GM19452 (cell line): ENCODE results near the gene FAM219B.
"Not testable (repeated sequence)": the region's sequence is repeated elsewhere in the genome, so short reads cannot be mapped to it uniquely, and the experiment has no call there.

Source experiments
- ATAC-seq: cut with Tn5 transposase; IDR thresholded peaks from one replicate; pipeline ENCODE4 v1.9.1; 2021; ENCODE audit not compliant: unreplicated experiment

Gene FAM219B, protein sequence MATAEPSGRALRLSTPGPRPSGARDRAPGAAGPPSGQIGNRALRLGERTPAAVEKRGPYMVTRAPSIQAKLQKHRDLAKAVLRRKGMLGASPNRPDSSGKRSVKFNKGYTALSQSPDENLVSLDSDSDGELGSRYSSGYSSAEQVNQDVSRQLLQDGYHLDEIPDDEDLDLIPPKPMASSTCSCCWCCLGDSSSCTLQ

DNA sequence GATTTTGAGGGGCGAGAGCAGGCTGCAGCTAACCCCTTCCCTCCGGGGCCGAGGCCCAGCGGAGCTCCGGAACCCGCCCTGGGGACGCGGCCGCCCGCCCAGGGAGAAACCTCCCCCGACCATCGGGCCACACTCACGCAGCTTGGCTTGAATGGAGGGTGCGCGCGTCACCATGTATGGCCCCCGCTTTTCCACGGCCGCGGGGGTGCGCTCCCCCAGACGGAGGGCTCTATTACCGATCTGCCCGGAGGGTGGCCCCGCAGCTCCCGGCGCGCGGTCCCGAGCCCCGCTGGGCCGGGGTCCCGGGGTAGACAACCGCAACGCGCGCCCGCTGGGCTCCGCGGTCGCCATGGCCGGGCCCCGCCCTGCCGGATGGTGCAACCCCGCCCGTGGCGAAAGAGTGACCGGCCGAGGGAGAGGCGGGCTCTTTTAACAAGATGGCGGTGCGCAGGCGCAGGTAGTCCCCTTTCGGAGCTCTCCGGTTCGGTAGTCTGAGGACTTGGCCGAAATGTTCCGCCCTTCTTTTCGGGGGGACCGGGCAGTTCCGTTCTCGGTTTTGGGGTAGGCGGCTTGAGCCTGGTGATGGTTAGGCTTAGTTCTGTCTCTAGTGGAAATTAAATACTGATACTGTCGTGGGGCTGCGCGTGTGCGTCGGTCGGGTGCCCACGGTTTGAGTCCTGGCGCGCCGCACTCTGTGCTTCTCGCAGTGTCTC, at the start of gene FAM219B:
TSS of gene FAM219B (minus strand) at position 402 of the 713 bp plus-strand sequence. CDS start at position 351, 51 bp downstream.
- peak; percentile 68 for ATAC-seq

DNA sequence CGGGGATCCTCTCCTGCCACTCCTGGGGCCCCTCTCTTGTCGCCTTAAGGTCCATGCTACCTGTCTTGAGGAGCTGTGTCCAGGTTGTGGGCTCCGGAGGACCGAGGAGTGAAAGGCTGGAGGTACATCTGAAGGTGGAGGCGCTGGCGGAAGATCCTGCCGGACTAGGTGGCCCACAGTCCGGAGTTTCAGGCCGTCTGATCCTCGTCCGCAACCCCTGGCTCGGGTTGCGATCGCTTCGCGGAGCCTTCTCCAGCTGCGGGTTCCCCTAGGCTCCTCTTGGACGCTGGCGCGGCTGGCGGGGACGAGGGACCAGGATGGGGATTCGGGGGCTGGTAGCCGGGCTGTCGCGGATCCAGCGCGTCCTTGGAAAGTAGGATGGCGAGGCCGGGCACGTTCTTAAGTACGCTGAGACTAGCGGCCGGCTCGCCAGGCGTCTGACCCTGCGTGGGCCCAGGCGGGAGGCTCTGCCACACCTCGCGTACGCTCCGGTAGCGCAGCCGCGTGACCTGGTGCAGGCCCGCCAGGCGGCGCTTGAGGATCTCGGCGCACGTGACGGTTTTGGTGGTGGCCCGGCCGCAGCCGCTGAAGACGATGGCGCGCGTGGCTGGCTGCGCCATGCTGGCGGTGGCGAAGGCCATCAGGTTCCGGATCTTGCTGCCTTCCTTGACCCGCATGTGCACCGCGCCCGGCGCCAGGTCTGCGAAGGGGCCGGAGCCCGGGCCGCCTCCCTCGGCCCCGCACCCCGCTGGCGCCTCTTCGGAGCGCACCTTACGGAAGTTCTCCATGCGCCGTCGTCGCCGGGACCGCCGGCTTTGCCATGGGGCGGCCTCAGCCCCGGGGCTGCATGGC, 49.4 kb upstream of the FAM219B start:
- peak; percentile 48 for ATAC-seq

DNA sequence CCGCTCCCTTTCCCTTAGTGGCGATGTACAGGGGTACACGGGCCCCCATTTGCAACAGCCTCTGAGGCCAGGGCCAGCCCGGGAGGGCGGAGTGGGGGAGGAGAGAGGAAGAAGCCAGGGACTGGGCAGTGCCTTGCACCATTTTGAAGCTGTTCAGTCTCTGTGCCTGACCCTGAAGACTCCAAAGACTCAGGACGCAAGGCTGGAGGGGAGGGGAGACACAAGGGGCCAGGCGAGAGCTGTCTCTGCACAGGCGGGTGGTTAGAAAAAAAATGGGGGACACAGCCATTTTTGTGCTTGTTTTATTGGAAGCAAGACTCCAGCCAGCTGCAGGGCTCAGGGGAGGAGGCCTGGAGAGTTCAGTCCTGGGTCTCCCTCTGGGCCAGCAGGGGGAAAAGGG, 48.4 kb upstream of the FAM219B start:
- no peak for ATAC-seq

DNA sequence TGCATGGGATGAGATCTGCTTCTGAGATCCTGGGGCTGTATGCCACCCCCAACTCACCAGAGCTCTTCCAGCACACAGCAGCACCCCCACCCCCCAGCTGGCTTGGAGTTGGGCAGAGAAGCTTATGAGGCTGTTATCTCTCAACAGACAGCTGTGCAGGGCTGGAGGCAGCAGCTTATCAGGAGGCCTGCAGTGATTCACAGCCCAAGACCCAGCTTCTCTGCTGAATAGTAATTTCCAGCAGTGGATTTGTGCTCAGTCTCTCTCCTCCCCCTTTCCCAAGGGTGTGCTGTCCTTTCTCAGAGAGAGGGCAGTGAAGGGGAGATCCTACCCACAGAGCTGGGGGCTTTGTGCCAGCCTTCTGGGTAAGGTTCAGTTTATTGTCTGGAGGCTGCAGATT, 47.9 kb upstream of the FAM219B start:
- no peak for ATAC-seq

DNA sequence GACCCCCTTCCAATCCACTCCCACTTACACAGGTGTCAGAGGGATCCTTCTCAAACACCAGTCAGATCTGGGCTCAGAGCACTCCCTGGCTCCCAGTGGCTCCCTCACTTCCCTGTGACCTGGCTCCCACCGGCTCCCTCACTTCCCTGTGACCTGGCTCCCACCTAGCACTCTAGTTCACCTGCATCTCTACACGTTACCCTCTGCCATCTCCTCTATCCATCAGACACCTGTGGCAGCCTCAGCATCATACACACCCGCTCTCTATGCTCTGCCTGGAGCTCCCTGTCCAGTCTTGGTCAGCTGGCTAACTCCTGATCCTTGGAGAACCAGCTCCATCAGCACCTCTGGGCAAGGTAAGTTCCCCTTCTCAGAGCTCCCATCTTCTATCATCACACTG, 44.4 kb upstream of the FAM219B start:
- ATAC-seq, result no peak

DNA sequence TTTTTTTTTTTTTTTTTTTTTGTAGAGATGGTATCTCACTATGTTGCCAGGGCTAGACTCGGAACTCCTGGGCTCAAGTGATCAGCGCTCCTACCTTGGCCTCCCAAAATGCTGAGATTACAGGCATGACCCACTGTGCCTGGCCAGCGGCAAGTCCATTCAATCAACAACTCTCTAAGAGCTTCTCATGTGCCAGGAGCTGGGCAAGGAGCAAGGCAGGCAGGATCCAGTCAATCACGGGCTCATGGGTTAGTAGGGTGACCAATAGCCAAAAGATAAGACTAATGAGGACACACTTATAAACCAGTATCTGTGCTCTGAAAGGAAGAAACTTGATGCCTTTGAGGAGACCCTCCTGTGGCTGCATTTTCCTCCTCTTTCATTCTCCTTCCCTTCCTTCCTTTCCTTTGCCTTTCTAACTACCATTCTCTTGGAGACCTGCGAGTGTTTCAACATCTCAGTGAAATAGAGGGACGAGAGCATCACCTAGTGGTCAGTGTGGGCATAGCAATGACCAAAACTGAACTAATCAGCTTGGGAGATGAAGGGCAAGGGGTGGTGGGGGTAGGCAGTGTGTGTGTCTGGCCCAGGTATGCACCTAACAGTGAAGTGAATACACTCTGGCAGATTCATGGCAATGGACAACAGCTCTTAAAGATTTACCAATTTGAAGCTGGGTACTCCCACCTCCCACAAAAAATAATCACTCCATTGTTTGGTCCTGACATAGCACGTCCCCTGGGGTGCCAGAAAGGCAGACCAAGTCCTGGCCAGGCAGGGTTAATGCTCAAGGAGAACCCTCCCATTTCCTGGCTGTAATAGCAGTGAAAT, 43.6 kb upstream of the FAM219B start:
- ATAC-seq, result no peak

DNA sequence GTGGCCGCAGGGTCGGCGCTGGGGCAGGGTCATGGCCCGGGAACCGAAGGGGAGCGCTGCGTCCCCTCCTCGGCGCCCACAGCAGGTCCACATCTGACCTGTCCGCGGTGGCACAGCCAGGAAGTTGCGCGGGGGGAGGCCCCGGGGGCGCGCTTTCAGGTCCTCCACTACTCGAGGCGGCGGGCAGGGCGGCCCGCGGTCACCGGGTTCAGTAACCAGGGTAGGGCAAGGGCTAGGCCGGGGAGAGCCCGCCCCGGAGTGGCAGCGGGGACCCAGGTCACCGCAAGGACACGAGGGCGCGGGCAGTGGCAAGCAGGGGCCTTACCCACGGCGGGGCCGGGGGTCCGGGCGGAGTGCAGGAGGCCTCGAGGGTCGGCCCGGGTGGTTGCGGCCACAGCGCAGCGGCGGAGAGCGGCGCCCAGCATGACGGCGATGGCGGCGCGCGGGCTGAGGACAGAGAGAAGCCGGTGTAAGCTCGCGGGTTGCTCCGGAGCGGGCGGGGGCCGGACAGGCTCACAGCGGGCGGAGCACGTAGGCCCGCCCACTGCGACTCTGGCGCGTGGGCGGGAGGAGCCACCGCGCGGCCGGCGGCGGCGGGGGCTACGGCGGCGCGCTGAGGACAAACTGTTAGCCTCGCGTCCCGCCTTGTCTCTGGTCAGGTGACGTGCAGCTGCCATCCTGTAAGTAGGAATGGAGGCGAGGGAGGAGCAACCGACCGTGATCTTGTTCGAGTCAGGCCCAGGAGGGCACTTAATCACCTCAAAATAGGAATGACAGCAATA, 31.1 kb upstream of the FAM219B start, which contains the start of gene COX5A:
TSS of gene COX5A (minus strand) at position 484 of the 782 bp plus-strand sequence. CDS start at position 425, 59 bp downstream.
- ATAC-seq, result peak; percentile 84

DNA sequence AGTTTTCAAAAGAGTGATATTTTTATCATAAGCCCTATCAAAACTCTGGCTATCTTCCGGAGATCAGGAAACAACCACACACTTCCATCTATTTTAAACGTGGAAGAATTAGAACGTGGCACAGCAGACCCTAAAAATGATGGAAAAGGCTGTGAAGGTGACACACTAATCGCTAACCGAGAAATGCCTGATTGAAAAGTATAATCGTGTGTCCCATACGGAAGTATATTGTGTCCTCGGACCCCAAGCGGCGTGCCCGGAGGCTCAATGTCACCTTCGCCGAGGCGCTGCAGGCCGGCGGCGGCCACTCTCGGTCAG, 30.6 kb upstream of the FAM219B start:
- ATAC-seq, result no peak

DNA sequence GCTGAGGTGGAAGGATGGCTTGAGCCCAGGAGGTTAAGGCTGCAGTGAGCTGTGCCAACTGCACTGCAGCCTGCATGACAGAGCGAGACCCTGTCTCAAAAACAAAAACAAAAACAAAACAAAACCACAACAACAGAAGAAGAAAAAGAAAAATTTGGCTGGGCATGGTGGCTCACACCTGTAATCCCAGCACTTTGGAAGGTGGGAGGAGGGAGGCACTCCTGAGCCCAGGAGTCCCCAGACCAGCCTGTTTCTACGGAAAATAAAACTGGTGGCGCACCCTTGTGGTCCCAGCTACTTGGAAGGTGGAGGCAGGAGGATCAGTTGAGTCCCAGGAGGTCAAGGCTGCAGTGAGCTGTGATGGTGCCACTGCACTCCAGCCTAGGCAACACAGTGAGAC, 28.5 kb upstream of the FAM219B start:
- not testable (repeated sequence) for ATAC-seq

DNA sequence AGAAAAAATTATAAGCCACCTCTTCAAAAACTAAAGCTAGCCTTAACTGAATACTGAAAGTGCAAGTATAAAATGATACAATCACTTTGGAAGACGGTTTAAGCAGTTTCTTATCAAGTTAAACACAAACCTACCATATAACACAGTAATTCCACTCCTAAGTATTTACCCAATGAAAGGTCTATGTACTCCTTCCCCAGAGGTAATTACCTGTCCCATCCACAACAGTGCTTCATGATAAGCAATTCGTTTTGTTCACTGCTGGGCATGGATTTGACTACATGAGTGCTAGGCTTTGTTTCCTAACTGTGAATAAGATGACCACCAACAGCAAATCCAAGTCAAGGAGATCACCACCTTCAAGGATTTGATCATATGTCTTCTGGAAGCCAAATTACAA, 26.9 kb upstream of the FAM219B start:
- no peak for ATAC-seq

DNA sequence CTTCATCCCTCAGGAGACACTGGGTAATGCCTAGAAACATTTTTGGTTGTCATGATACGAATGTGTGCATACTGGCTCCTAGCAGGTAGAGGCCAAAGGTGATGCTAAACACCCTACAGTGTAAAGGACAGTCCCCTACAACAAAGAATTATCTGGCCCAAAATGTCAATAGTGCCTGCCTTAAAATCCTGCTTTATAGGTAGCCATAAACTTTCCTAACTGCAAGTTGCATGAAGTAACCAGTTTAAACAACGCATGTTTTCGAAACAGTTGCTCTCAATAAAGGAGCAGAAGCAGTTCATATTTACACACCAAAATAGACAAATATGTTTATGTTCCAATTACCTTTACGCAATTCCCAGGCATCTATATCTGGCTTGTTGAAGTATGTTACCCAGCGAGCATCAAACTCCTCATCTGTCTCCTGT, 22.1 kb upstream of the FAM219B start:
- no peak for ATAC-seq

DNA sequence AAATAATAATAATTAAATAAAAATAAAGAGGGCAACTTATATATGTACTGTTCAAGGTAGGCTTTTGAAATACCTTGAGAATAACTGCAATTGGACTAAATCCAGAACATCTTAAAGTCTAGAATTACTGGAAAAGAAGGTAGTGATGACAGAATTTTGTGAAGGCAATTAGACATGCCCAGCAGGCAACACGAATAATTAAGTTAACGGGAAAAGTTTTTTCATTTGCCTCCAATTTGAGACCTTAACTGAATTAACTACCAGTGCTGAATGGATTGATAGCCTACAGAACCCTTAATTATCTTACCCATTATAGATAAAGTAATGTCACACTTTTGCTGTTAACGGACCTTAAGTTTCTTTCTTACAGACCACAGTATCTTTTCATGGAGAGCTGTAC, 17.9 kb upstream of the FAM219B start:
- no peak for ATAC-seq

DNA sequence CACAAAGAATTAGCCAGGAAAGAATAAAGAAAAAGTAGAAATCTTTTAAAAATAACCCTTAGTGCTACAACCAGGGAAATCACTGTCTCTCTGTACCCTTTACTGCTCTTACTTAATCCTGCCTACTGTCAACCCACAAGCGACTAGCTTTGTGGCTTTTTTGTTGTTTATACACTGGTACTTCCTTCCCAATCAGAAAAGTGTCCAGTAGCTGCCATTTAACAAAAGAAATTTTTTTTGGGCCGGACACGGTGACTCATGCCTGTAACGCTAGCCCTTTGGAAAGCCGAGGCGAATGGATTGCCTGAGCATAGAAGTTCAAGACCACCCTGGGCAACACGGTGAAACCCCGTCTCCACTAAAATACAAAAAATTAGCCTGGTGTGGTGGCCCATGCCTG, 13.8 kb upstream of the FAM219B start:
- no peak for ATAC-seq

DNA sequence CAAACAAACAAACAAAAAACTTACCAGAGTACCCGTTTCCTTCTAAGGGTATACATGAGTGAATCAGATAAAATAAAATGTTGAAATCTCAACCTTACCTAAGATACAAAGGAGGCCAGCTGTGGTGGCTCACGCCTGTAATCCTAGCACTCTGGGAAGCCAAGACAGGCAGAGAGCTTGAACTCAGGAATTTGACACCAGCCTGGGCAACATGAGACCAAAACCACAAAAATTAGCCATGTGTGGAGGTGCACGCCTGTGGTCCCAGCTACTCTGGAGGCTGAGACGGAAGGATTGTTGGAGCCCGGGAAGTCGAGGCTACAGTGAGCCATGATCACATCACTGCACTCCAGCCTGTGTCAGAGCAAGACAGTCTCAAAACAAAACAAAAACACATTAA, 11.0 kb upstream of the FAM219B start:
- no peak for ATAC-seq

DNA sequence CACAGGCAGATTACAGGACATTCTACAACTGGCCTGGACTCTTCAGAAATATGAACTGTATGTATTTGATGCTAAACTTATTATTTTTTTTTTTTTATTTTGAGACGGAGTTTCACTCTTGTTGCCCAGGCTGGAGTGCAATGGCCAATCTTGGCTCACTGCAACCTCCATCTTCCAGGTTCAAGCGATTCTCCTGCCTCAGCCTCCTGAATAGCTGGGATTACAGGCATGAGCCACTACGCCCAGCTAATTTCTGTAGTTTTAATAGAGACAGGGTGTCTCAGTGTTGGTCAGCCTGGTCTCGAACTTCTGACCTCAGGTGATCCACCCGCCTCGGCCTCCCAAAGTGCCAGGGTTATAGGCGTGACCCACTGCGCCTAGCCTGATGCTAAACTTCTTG, 7.1 kb upstream of the FAM219B start:
- ATAC-seq, result not testable (repeated sequence)

DNA sequence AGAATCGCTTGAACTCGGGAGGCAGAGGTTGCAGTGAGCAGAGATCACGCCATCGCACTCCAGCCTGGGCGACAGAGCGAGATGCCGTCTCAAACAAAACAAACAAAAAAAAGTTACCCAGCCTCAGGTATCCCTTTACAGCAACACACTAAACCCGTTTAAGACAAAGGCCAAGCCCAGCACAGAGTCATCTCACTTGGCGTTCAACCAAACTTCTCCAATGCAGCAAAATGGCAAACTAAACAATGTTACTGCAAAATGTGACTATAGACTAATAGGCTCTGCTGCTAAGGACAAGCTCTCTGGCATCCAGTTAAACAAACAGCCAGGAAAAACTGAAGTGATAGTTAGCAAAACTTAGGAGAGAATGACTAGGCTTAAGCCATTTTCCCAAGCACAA, 6.4 kb upstream of the FAM219B start:
- ATAC-seq, result no peak

DNA sequence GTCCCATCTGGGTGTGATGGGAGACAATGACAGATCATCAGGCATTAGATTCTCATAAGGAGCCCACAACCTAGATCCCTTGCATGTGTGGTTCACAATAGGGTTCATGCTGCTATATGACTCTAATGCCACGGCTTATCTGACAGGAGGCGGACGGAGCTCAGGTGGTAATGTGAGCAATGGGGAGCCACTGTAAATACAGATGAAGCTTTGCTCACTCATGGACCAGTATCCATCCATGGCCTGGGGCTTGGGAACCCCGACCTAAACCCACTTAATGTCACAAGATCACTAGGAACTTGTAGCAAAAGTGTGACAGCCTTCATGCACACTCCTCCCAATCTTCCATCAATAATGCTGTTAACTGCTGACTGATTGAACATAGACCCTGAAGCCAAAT, 2.0 kb upstream of the FAM219B start:
- no peak for ATAC-seq

DNA sequence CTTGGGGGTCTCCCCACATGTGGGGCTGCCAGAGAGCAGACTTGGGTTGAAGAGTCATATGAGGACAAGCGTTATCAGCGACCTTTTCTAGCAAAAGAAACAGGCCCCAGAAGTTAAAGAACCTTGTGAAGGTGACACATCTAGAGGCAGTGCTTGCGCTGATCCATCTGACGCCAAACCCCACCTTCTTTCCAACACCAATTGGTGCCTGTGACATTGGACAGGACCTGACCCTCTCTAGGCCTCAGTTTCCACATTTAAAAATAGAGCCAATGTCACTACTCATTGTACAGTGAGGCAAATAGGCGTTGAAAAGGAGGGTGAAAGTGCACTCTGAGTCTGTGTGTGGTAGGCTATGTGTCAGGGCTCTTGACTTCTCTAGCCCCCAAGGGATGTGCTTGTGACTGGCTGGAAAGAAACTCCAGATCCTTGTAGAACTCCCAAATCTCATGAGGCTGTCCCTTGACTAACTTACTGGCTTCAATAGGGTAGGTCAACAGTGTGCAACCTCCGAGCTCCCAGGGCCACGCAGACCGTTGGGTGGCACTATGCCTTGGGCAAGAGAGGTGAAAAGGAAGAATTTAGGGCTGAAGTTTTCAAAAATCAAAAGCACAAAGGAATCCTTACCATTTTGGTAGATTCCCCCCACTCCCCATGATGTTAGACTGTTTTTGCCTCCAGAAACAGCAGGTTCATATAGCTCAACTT, 666 bp upstream of the FAM219B start:
- peak; percentile 7 for ATAC-seq

DNA sequence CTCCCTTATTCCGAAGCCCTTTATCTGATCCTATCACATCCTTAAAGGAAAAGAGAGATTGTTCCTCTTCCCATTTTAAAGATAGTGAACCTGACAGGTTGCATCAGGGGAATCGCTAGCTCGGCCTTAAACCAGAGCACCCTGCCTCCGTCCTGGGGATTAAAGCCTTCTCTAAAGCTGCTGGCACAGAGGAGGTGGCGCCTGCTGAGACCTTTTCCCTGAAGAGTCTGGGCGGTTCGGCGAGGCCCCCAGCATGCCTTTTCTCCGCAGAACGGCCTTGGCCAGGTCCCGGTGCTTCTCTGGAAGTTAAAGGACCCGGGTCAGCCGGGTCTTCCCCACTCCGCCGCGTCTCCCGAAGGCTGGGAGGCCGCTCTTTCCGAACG, 593 bp downstream of the FAM219B start:
- peak; percentile 28 for ATAC-seq
